ENCODE data around the gene UNKL. TPM values are rescaled to one million over a fixed set of nuclear protein-coding genes. Genes with fewer than 3 reads are reported as not detected.

Gene UNKL
- total RNA-seq, 1 experiment from 2014 or later, result 18.8 TPM

- BruUV-seq (replicated peaks), result no TSS peak
- no peaks in the 10 kb centered on the region for H4K20me1 ChIP-seq (ENCODE audit: low read length)
- H3K27me3 ChIP-seq (ENCODE audit: low read length), result no peaks in the 10 kb centered on the region
- H3K4me3 ChIP-seq (ENCODE audit: low read length), result no peak overlapping the region
- H3K9me3 ChIP-seq (ENCODE audit: low read length), result no peaks in the 10 kb centered on the region
- peaks cover 9% of the 10 kb centered on the region; the same call in 1 of the 2 replicates for H3K4me1 ChIP-seq (ENCODE audit: insufficient read depth, low read length)
- no peak overlapping the region for H3K27ac ChIP-seq (ENCODE audit: low read length)
- ATAC-seq (no peak; the same call in 1 of the 2 replicates), DNase-seq (no peak)
- peaks cover 2% of the 10 kb centered on the region; the same call in 1 of the 2 replicates for H3K36me3 ChIP-seq (ENCODE audit: low read depth, low read length)
- H3K9me2 ChIP-seq (replicated peaks; ENCODE audit: low read length), result no peaks in the 10 kb centered on the region
- H3K4me2 ChIP-seq (ENCODE audit: low read length), result no peak overlapping the region
- ChIA-PET CTCF (no interaction called here), POLR2A (ENCODE audit: unreplicated experiment) (no interaction called here)
- no peaks in the 10 kb centered on the region for H3F3A ChIP-seq (ENCODE audit: low read length, unreplicated experiment)
- no peak overlapping the region for H2AFZ ChIP-seq (ENCODE audit: low read length)
- TF ChIP-seq EZH2phosphoT487 (IDR thresholded peaks at IDR 0.05; ENCODE audit: borderline replicate concordance, low read length) (no peak), EZH2 (IDR thresholded peaks at IDR 0.05; ENCODE audit: low read length, unreplicated experiment) (no peak), CTCF (conservative IDR thresholded peaks at IDR 0.05; ENCODE audit: low read depth, low read length) (no peak)
- H3K79me2 ChIP-seq (ENCODE audit: low read length), result peaks cover 82% of the 10 kb centered on the region
- intact Hi-C loops (cut with micrococcal nuclease), result no loop called here
- no peak overlapping the region for H3K9ac ChIP-seq (ENCODE audit: low read length)
Observed at GRCh38 chr16:1356061-1356900, 58.2 kb downstream of the UNKL start.

GRCh38 chr16:1355591-1355990 is 58.9 kb downstream of the UNKL start:
- CTCF ChIA-PET, result no interaction called here
- H3K27me3 ChIP-seq (ENCODE audit: low read length), result no peaks in the 10 kb centered on the region
- no peaks in the 10 kb centered on the region for H3F3A ChIP-seq (ENCODE audit: low read length, unreplicated experiment)
- H3K4me2 ChIP-seq (ENCODE audit: low read length), result no peak overlapping the region
- no peak for TF ChIP-seq CTCF (conservative IDR thresholded peaks at IDR 0.05; ENCODE audit: low read depth, low read length)
- no peak for TF ChIP-seq EZH2phosphoT487 (IDR thresholded peaks at IDR 0.05; ENCODE audit: borderline replicate concordance, low read length)
- no peak for TF ChIP-seq EZH2 (IDR thresholded peaks at IDR 0.05; ENCODE audit: low read length, unreplicated experiment)
- no peak overlapping the region for H3K9ac ChIP-seq (ENCODE audit: low read length)
- BruUV-seq (replicated peaks), result no TSS peak
- no peak for ATAC-seq
- DNase-seq, result no peak
- intact Hi-C loops (cut with micrococcal nuclease), result no loop called here
- H3K36me3 ChIP-seq (ENCODE audit: low read depth, low read length), result peaks cover 2% of the 10 kb centered on the region; the same call in 1 of the 2 replicates
- peaks cover 83% of the 10 kb centered on the region for H3K79me2 ChIP-seq (ENCODE audit: low read length)
- no peaks in the 10 kb centered on the region for H3K9me2 ChIP-seq (replicated peaks; ENCODE audit: low read length)
- H2AFZ ChIP-seq (ENCODE audit: low read length), result no peak overlapping the region
- peaks cover 9% of the 10 kb centered on the region; the same call in 1 of the 2 replicates for H3K4me1 ChIP-seq (ENCODE audit: insufficient read depth, low read length)
- POLR2A ChIA-PET (ENCODE audit: unreplicated experiment), result interaction anchor here (0.5 kb wide), 1 partner anchor 13 kb away, joined by 15 read pairs; no protein-coding TSS in a partner anchor
- no peaks in the 10 kb centered on the region for H4K20me1 ChIP-seq (ENCODE audit: low read length)
- H3K27ac ChIP-seq (ENCODE audit: low read length), result no peak overlapping the region
- H3K4me3 ChIP-seq (ENCODE audit: low read length), result no peak overlapping the region
- H3K9me3 ChIP-seq (ENCODE audit: low read length), result no peaks in the 10 kb centered on the region
